ENCODE measurements around the gene LRMDA. TPM values are rescaled to one million over a fixed set of nuclear protein-coding genes. Genes with fewer than 3 reads are reported as not detected.

The LRMDA gene
- total and polyA plus RNA-seq, 7 donors, result 2.8 to 22.2 (median 9.0) TPM

DNA sequence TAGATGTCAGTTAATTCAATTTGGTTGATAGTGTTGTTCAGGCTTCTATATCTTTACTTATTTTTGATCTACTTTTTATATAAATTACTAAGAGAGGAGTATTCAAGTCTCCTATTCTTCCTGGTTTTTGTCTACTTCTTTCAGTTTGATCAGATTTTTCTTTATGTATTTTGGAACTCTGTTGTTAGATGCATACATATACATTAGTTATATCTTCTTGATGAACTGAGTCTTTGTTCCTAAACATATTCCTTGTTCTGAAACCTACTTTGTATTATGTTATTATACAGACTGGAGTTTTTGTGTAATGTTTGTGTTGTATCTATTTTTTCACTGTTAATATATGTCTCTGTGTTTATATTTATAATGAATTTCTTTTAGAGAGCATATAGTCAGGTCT lies 118.8 kb downstream of the LRMDA start:
- Histone ChIP-seq H3K4me1 (peaks cover 0 to 14% (median 3%) of the 10 kb centered on the region in 4 donors), H3K4me3 (no peak overlapping the region), H3K27me3 (no peaks in the 10 kb centered on the region), H3K36me3 (no peaks in the 10 kb centered on the region), H3K9me3 (no peaks in the 10 kb centered on the region), H3K27ac (no peak overlapping the region)
- DNase-seq, result no peak
- intact Hi-C loops (cut with DNase I), result no loop called here
- TF ChIP-seq EP300 (IDR thresholded peaks at IDR 0.05) (no peak), POLR2A (IDR thresholded peaks at IDR 0.05) (no peak), POLR2AphosphoS5 (IDR thresholded peaks at IDR 0.05) (no peak)
- TF ChIP-seq, protein P1, sequence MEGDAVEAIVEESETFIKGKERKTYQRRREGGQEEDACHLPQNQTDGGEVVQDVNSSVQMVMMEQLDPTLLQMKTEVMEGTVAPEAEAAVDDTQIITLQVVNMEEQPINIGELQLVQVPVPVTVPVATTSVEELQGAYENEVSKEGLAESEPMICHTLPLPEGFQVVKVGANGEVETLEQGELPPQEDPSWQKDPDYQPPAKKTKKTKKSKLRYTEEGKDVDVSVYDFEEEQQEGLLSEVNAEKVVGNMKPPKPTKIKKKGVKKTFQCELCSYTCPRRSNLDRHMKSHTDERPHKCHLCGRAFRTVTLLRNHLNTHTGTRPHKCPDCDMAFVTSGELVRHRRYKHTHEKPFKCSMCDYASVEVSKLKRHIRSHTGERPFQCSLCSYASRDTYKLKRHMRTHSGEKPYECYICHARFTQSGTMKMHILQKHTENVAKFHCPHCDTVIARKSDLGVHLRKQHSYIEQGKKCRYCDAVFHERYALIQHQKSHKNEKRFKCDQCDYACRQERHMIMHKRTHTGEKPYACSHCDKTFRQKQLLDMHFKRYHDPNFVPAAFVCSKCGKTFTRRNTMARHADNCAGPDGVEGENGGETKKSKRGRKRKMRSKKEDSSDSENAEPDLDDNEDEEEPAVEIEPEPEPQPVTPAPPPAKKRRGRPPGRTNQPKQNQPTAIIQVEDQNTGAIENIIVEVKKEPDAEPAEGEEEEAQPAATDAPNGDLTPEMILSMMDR (IDR thresholded peaks at IDR 0.05), result no peak

DNA sequence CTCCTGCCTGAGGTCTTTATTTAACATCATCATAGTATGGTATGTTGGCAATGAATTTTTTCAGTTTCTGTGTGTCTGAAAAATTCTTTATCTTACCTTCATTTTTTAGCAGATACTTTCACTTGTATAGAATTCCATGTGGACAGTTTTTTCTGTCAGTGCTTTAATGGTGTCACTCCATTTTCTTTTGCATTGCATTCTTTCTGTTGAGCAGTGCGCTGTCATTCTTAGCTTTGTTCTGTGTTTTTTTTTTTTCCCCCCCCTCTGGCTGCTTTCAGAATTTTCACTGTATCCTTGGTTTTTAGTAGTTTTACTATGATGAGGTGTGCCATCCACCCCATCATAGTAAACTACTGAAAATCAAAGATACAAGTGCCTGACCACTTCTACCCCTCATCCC lies 120.7 kb downstream of the LRMDA start:
- no peaks in the 10 kb centered on the region for H3K9me3 ChIP-seq
- no peak overlapping the region for H3K4me3 ChIP-seq
- intact Hi-C loops (cut with DNase I), result no loop called here
- H3K27ac ChIP-seq, result no peak overlapping the region
- no peak for DNase-seq
- no peaks in the 10 kb centered on the region for H3K27me3 ChIP-seq
- TF ChIP-seq POLR2AphosphoS5 (IDR thresholded peaks at IDR 0.05), result no peak
- TF ChIP-seq, protein P1 (IDR thresholded peaks at IDR 0.05), result no peak
- no peak for TF ChIP-seq POLR2A (IDR thresholded peaks at IDR 0.05)
- TF ChIP-seq EP300 (IDR thresholded peaks at IDR 0.05), result no peak
- no peaks in the 10 kb centered on the region for H3K36me3 ChIP-seq
- WGBS, 2 donors, result 97 to 100% methylated on average over 1 of the region's 1 CpG
- peaks cover 0 to 9% (median 2%) of the 10 kb centered on the region in 4 donors for H3K4me1 ChIP-seq

DNA sequence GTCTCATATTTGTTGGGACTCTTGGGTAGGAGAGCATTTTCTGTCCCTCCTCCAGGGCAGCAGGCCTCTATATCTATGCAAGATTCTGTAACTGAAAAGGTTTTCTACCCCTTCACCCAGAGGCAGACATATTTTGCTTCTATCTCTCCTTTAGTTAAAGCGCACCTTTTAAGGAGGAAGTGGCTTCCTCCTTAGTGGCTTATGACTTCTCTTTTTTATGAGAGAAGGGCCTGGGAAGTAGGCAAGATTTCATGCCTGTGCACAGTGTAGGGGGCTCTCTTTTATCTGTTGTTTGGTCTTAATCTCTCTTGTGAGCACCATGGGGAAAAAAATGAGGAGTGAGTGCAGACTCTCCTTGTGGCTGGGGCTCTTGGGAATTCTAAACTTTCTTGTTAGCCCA lies 122.1 kb downstream of the LRMDA start:
- no peak overlapping the region for H3K4me3 ChIP-seq
- H3K27me3 ChIP-seq, result no peaks in the 10 kb centered on the region
- TF ChIP-seq POLR2AphosphoS5 (IDR thresholded peaks at IDR 0.05) (no peak), POLR2A (IDR thresholded peaks at IDR 0.05) (no peak), EP300 (IDR thresholded peaks at IDR 0.05) (no peak)
- TF ChIP-seq, protein P1 (IDR thresholded peaks at IDR 0.05), result no peak
- H3K9me3 ChIP-seq, result no peaks in the 10 kb centered on the region
- no peak overlapping the region for H3K27ac ChIP-seq
- H3K4me1 ChIP-seq, result no peaks in the 10 kb centered on the region
- H3K36me3 ChIP-seq, result no peaks in the 10 kb centered on the region
- intact Hi-C loops (cut with DNase I), result no loop called here
- WGBS, 2 donors, result 53 to 95% methylated on average over 1 of the region's 1 CpG
- no peak for DNase-seq

DNA sequence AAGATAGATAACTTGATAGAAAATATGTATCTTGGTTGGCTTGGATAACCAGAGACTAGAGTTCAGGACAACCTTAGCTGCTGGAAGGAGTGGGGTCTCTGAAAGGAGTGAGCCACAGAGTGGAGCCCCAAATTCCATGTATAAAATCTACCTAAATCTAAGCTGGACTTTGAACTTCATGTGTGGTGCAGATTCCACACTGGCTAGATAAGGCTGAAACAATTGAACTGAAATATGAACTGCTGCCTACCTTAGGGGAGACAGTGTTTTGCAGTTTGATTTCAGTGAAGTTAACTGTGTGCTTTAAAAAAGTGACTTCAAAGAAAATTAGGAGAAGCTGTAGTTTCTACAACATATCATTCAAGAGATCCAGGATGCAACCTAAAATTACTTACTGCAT lies 123.9 kb downstream of the LRMDA start:
- H3K9me3 ChIP-seq, result no peaks in the 10 kb centered on the region
- H3K27ac ChIP-seq, result no peak overlapping the region
- no peak for DNase-seq
- TF ChIP-seq EP300 (IDR thresholded peaks at IDR 0.05) (no peak), POLR2AphosphoS5 (IDR thresholded peaks at IDR 0.05) (no peak), POLR2A (IDR thresholded peaks at IDR 0.05) (no peak)
- TF ChIP-seq, protein P1 (IDR thresholded peaks at IDR 0.05), result no peak
- H3K36me3 ChIP-seq, result no peaks in the 10 kb centered on the region
- H3K4me1 ChIP-seq, result no peaks in the 10 kb centered on the region
- intact Hi-C loops (cut with DNase I), result no loop called here
- no peak overlapping the region for H3K4me3 ChIP-seq
- H3K27me3 ChIP-seq, result no peaks in the 10 kb centered on the region

DNA sequence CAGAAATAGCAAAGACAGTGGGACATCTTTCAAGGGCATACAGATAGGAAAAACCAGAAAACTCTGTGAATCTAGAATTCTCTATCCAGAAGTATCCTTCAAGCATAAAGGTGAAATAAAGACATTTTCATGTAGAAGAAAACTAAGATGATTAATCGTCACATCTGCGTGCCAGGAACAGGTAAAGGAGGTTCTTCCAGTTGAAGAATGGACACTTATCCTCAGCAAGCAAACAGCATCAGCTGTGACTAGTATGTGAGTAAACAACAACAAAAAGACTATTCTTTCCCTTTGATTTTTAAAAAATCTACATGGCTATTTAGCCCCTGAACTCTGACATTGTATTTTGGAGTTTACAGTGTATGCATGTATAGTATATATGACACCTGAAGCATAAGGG lies 124.9 kb downstream of the LRMDA start:
- no peak overlapping the region for H3K27ac ChIP-seq
- no peak for DNase-seq
- H3K4me3 ChIP-seq, result no peak overlapping the region
- intact Hi-C loops (cut with DNase I), result no loop called here
- H3K9me3 ChIP-seq, result no peaks in the 10 kb centered on the region
- H3K36me3 ChIP-seq, result no peaks in the 10 kb centered on the region
- no peaks in the 10 kb centered on the region for H3K4me1 ChIP-seq
- TF ChIP-seq POLR2AphosphoS5 (IDR thresholded peaks at IDR 0.05) (no peak), POLR2A (IDR thresholded peaks at IDR 0.05) (no peak), EP300 (IDR thresholded peaks at IDR 0.05) (no peak)
- TF ChIP-seq, protein P1 (IDR thresholded peaks at IDR 0.05), result no peak
- no peaks in the 10 kb centered on the region for H3K27me3 ChIP-seq
- 47 to 71% methylated on average over 2 of the region's 2 CpGs for WGBS, 2 donors

All from sigmoid colon (tissue), 7 donors.